Osteoblast (primary cell): ENCODE measurements around the gene RNU1-4. TPM values are rescaled to one million over a fixed set of nuclear protein-coding genes. Genes with fewer than 3 reads are reported as not detected.
"Not testable (repeated sequence)": the region's sequence is repeated elsewhere in the genome, so short reads cannot be mapped to it uniquely, and the experiment has no call there.

Source experiments
- DNase-seq: peaks from one replicate; pipeline ENCODE4 v3.0.0; 2011; ENCODE audit warnings: low spot score, mixed read lengths; ENCODE audit not compliant: insufficient read length; ENCODE audit errors: missing footprints
- H2AFZ ChIP-seq: 2 replicates; pipeline ENCODE4 v1.6.0; 2011; ENCODE audit warnings: mild to moderate bottlenecking, low read length
- H3K27ac ChIP-seq: 2 replicates; pipeline ENCODE4 v1.5.1; 2011; ENCODE audit warnings: mild to moderate bottlenecking, low read depth, low read length, moderate library complexity
- H3K27me3 ChIP-seq: 2 replicates; pipeline ENCODE4 v1.6.0; 2012; ENCODE audit warnings: mild to moderate bottlenecking, control low read depth, inconsistent platforms, low read length, moderate library complexity; ENCODE audit not compliant: insufficient read depth
- H3K36me3 ChIP-seq: 2 replicates; pipeline ENCODE4 v1.5.1; 2011; ENCODE audit warnings: mild to moderate bottlenecking, low read length, control low read depth, moderate library complexity; ENCODE audit not compliant: insufficient read depth
- H3K4me1 ChIP-seq: 2 replicates; pipeline ENCODE4 v1.5.1; 2011; ENCODE audit warnings: mild to moderate bottlenecking, low read length, control low read depth, moderate library complexity; ENCODE audit not compliant: insufficient read depth
- H3K4me2 ChIP-seq: 2 replicates; pipeline ENCODE4 v1.6.0; 2011; ENCODE audit warnings: mild to moderate bottlenecking, low read length; ENCODE audit not compliant: insufficient read depth
- H3K4me3 ChIP-seq: fragments of 200-600 bp; sonication (generic); 3 replicates; pipeline ENCODE4 v1.5.1; 2012; ENCODE audit warnings: mild to moderate bottlenecking, low read length, inconsistent platforms; ENCODE audit not compliant: insufficient read depth
- H3K79me2 ChIP-seq: 2 replicates; pipeline ENCODE4 v1.6.0; 2012; ENCODE audit warnings: mild to moderate bottlenecking, low read length, control low read depth, inconsistent platforms; ENCODE audit not compliant: insufficient read depth
- H3K9me3 ChIP-seq: 2 replicates; pipeline ENCODE4 v1.5.1; 2011; ENCODE audit warnings: low read depth, low read length, control low read depth
- H4K20me1 ChIP-seq: 2 replicates; pipeline ENCODE4 v1.6.0; 2012; ENCODE audit warnings: mild to moderate bottlenecking, low read length, control low read depth; ENCODE audit not compliant: insufficient read depth
- total RNA-seq: library from RNA; depleted of rRNA; stranded (reverse); fragments of >200 nt; gene quantifications from 2 replicates; pipeline ENCODE4 v1.2.3, GENCODE V29; 2012

RNU1-4 gene
- total RNA-seq, 1 donor = not detected

- H3K4me1 ChIP-seq, H4K20me1 ChIP-seq, H3K36me3 ChIP-seq, H3K27me3 ChIP-seq, H3K27ac ChIP-seq, H3K4me2 ChIP-seq, H2AFZ ChIP-seq, H3K79me2 ChIP-seq, H3K4me3 ChIP-seq, H3K9me3 ChIP-seq: not testable (repeated sequence)
- peak; percentile 48 for DNase-seq
These were observed 32.9 kb upstream of the RNU1-4 start for GRCh38 chr1:16707130-16708093.

GRCh38 chr1:16708704-16709103 is 31.6 kb upstream of the RNU1-4 start:
- not testable (repeated sequence) for DNase-seq, H3K79me2 ChIP-seq, H3K9me3 ChIP-seq, H2AFZ ChIP-seq, H3K4me2 ChIP-seq, H3K4me3 ChIP-seq, H4K20me1 ChIP-seq, H3K27ac ChIP-seq, H3K36me3 ChIP-seq, H3K27me3 ChIP-seq, H3K4me1 ChIP-seq

GRCh38 chr1:16709659-16710087 is 30.6 kb upstream of the RNU1-4 start:
- not testable (repeated sequence) for H3K79me2 ChIP-seq, H3K36me3 ChIP-seq, H3K27me3 ChIP-seq, H4K20me1 ChIP-seq, DNase-seq, H3K4me3 ChIP-seq, H3K4me1 ChIP-seq, H3K27ac ChIP-seq, H3K9me3 ChIP-seq, H2AFZ ChIP-seq, H3K4me2 ChIP-seq

- H3K4me2 ChIP-seq, H4K20me1 ChIP-seq, H2AFZ ChIP-seq, H3K79me2 ChIP-seq, H3K27ac ChIP-seq, H3K27me3 ChIP-seq, H3K9me3 ChIP-seq, H3K4me3 ChIP-seq, H3K4me1 ChIP-seq, H3K36me3 ChIP-seq, DNase-seq: not testable (repeated sequence)
These were observed 29.7 kb upstream of the RNU1-4 start for GRCh38 chr1:16710618-16711017.

- not testable (repeated sequence) for H3K4me3 ChIP-seq, H2AFZ ChIP-seq, DNase-seq, H3K9me3 ChIP-seq, H3K27me3 ChIP-seq, H3K36me3 ChIP-seq, H3K27ac ChIP-seq, H3K4me1 ChIP-seq, H4K20me1 ChIP-seq, H3K79me2 ChIP-seq, H3K4me2 ChIP-seq
These were observed 28.2 kb upstream of the RNU1-4 start for GRCh38 chr1:16712131-16712530.

- not testable (repeated sequence) for H3K4me2 ChIP-seq, H3K36me3 ChIP-seq, H3K27ac ChIP-seq, H3K4me1 ChIP-seq, DNase-seq, H2AFZ ChIP-seq, H3K4me3 ChIP-seq, H4K20me1 ChIP-seq, H3K79me2 ChIP-seq, H3K9me3 ChIP-seq, H3K27me3 ChIP-seq
These were observed 27.7 kb upstream of the RNU1-4 start for GRCh38 chr1:16712582-16712981.

- not testable (repeated sequence) for H4K20me1 ChIP-seq, H3K36me3 ChIP-seq, H3K9me3 ChIP-seq, H3K27me3 ChIP-seq, H3K4me2 ChIP-seq, H2AFZ ChIP-seq, H3K27ac ChIP-seq, H3K79me2 ChIP-seq, H3K4me1 ChIP-seq, H3K4me3 ChIP-seq, DNase-seq
These were observed 27.3 kb upstream of the RNU1-4 start for GRCh38 chr1:16712984-16713383.

GRCh38 chr1:16713480-16713879 is 26.8 kb upstream of the RNU1-4 start:
- H3K4me3 ChIP-seq, H4K20me1 ChIP-seq, H3K4me1 ChIP-seq, H2AFZ ChIP-seq, H3K36me3 ChIP-seq, H3K4me2 ChIP-seq, H3K27ac ChIP-seq, H3K79me2 ChIP-seq, H3K9me3 ChIP-seq, DNase-seq: not testable (repeated sequence)
- peaks cover 13% of the 10 kb centered on the region for H3K27me3 ChIP-seq
